ENCODE data around the gene MB21D2. TPM values are rescaled to one million over a fixed set of nuclear protein-coding genes. Genes with fewer than 3 reads are reported as not detected.

Gene MB21D2
- total RNA-seq, 1 donor from 2014 or later: 11.0 TPM

- Histone ChIP-seq H3K79me2 (ENCODE audit: insufficient read depth, low read length) (peaks cover 61% of the 10 kb centered on the region), H3K4me1 (ENCODE audit: insufficient read depth, low read length) (peaks cover 14% of the 10 kb centered on the region), H3K27me3 (ENCODE audit: insufficient read depth, low read length) (no peaks in the 10 kb centered on the region), H3K4me2 (ENCODE audit: low read length) (peak overlapping the region; percentile 91), H3K4me3 (ENCODE audit: insufficient read depth, low read depth, low read length) (peak overlapping the region; percentile 99), H2AFZ (ENCODE audit: low read depth, low read length) (peak overlapping the region; percentile 95), H3K9ac (ENCODE audit: low read length) (peak overlapping the region; percentile 99), H3K36me3 (ENCODE audit: insufficient read depth, low read length) (no peaks in the 10 kb centered on the region), H3K27ac (ENCODE audit: low read depth, low read length) (peak overlapping the region; percentile 96), H4K20me1 (ENCODE audit: insufficient read depth, low read length) (peaks cover 48% of the 10 kb centered on the region), H3K9me3 (ENCODE audit: insufficient read depth, low read depth, low read length) (no peaks in the 10 kb centered on the region)
- no peak for FAIRE-seq
- Mint-ChIP-seq H3K36me3 (ENCODE audit: low read depth, unreplicated experiment) (no peaks in the 10 kb centered on the region), H3K27me3 (ENCODE audit: low read depth, unreplicated experiment) (peaks cover 4% of the 10 kb centered on the region), H3K4me1 (ENCODE audit: low read depth, unreplicated experiment) (peaks cover 15% of the 10 kb centered on the region), H3K9me3 (ENCODE audit: unreplicated experiment) (no peaks in the 10 kb centered on the region), H3K27ac (ENCODE audit: unreplicated experiment) (peak overlapping the region; percentile 77), H3K4me3 (ENCODE audit: unreplicated experiment) (peak overlapping the region; percentile 98)
- peak; percentile 67 for DNase-seq (ENCODE audit: low read depth)
- TF ChIP-seq CTCF (IDR thresholded peaks at IDR 0.05; ENCODE audit: insufficient read depth, low read depth, low read length): no peak
- no peak for TF ChIP-seq EZH2 (IDR thresholded peaks at IDR 0.05; ENCODE audit: insufficient read depth, low read length)
Observed at GRCh38 chr3:192916371-192917027, 1.2 kb downstream of the MB21D2 start.

GRCh38 chr3:192915722-192916121 is 1.9 kb downstream of the MB21D2 start:
- no peaks in the 10 kb centered on the region for H3K27me3 ChIP-seq (ENCODE audit: insufficient read depth, low read length)
- FAIRE-seq (no peak), DNase-seq (ENCODE audit: low read depth) (peak; percentile 39)
- peak overlapping the region; percentile 91 for H3K4me2 ChIP-seq (ENCODE audit: low read length)
- H3K27ac ChIP-seq (ENCODE audit: low read depth, low read length): no peak overlapping the region
- Mint-ChIP-seq H3K27ac (ENCODE audit: unreplicated experiment) (no peak overlapping the region), H3K4me3 (ENCODE audit: unreplicated experiment) (peak overlapping the region; percentile 75), H3K36me3 (ENCODE audit: low read depth, unreplicated experiment) (no peaks in the 10 kb centered on the region), H3K4me1 (ENCODE audit: low read depth, unreplicated experiment) (peaks cover 15% of the 10 kb centered on the region), H3K9me3 (ENCODE audit: unreplicated experiment) (no peaks in the 10 kb centered on the region), H3K27me3 (ENCODE audit: low read depth, unreplicated experiment) (peaks cover 4% of the 10 kb centered on the region)
- peaks cover 69% of the 10 kb centered on the region for H3K79me2 ChIP-seq (ENCODE audit: insufficient read depth, low read length)
- no peaks in the 10 kb centered on the region for H3K9me3 ChIP-seq (ENCODE audit: insufficient read depth, low read depth, low read length)
- peaks cover 14% of the 10 kb centered on the region for H3K4me1 ChIP-seq (ENCODE audit: insufficient read depth, low read length)
- peak overlapping the region; percentile 99 for H3K4me3 ChIP-seq (ENCODE audit: insufficient read depth, low read depth, low read length)
- peak overlapping the region; percentile 99 for H3K9ac ChIP-seq (ENCODE audit: low read length)
- TF ChIP-seq CTCF (IDR thresholded peaks at IDR 0.05; ENCODE audit: insufficient read depth, low read depth, low read length) (no peak), EZH2 (IDR thresholded peaks at IDR 0.05; ENCODE audit: insufficient read depth, low read length) (no peak)
- no peak overlapping the region for H2AFZ ChIP-seq (ENCODE audit: low read depth, low read length)
- H3K36me3 ChIP-seq (ENCODE audit: insufficient read depth, low read length): no peaks in the 10 kb centered on the region
- peaks cover 55% of the 10 kb centered on the region for H4K20me1 ChIP-seq (ENCODE audit: insufficient read depth, low read length)

GRCh38 chr3:192915304-192915703 is 2.4 kb downstream of the MB21D2 start:
- Mint-ChIP-seq H3K4me3 (ENCODE audit: unreplicated experiment) (peak overlapping the region; percentile 75), H3K27ac (ENCODE audit: unreplicated experiment) (no peak overlapping the region), H3K36me3 (ENCODE audit: low read depth, unreplicated experiment) (no peaks in the 10 kb centered on the region), H3K4me1 (ENCODE audit: low read depth, unreplicated experiment) (peaks cover 15% of the 10 kb centered on the region), H3K27me3 (ENCODE audit: low read depth, unreplicated experiment) (peaks cover 2% of the 10 kb centered on the region), H3K9me3 (ENCODE audit: unreplicated experiment) (no peaks in the 10 kb centered on the region)
- no peaks in the 10 kb centered on the region for H3K9me3 ChIP-seq (ENCODE audit: insufficient read depth, low read depth, low read length)
- H3K4me2 ChIP-seq (ENCODE audit: low read length): peak overlapping the region; percentile 91
- peaks cover 14% of the 10 kb centered on the region for H3K4me1 ChIP-seq (ENCODE audit: insufficient read depth, low read length)
- H3K36me3 ChIP-seq (ENCODE audit: insufficient read depth, low read length): no peaks in the 10 kb centered on the region
- peaks cover 58% of the 10 kb centered on the region for H4K20me1 ChIP-seq (ENCODE audit: insufficient read depth, low read length)
- DNase-seq (ENCODE audit: low read depth) (peak; percentile 55), FAIRE-seq (no peak)
- peaks cover 73% of the 10 kb centered on the region for H3K79me2 ChIP-seq (ENCODE audit: insufficient read depth, low read length)
- no peak for TF ChIP-seq EZH2 (IDR thresholded peaks at IDR 0.05; ENCODE audit: insufficient read depth, low read length)
- peak; percentile 18 for TF ChIP-seq CTCF (IDR thresholded peaks at IDR 0.05; ENCODE audit: insufficient read depth, low read depth, low read length)
- no peaks in the 10 kb centered on the region for H3K27me3 ChIP-seq (ENCODE audit: insufficient read depth, low read length)
- H2AFZ ChIP-seq (ENCODE audit: low read depth, low read length): no peak overlapping the region
- peak overlapping the region; percentile 99 for H3K4me3 ChIP-seq (ENCODE audit: insufficient read depth, low read depth, low read length)
- peak overlapping the region; percentile 99 for H3K9ac ChIP-seq (ENCODE audit: low read length)
- no peak overlapping the region for H3K27ac ChIP-seq (ENCODE audit: low read depth, low read length)
